ENCODE data around the gene TBXAS1. TPM values are rescaled to one million over a fixed set of nuclear protein-coding genes. Genes with fewer than 3 reads are reported as not detected.

TBXAS1 gene
- polyA plus RNA-seq, 2 of the 4 experiments (the other 2 are of a cell fraction), result 8.8 to 11.6 TPM

GRCh38 chr7:140031364-140031763 is 202.3 kb downstream of the TBXAS1 start (continued):
- TF ChIP-seq HMGXB4 (CRISPR knock-in tag; IDR thresholded peaks at IDR 0.05; ENCODE audit: borderline replicate concordance) (no peak), JUN (IDR thresholded peaks at IDR 0.05) (no peak), TFCP2L1 (CRISPR knock-in tag; IDR thresholded peaks at IDR 0.05) (no peak), EHMT2 (IDR thresholded peaks at IDR 0.05; ENCODE audit: low read depth) (no peak), NR3C1 (IDR thresholded peaks at IDR 0.05) (no peak), CBX2 (IDR thresholded peaks at IDR 0.05; ENCODE audit: borderline replicate concordance, low read depth) (no peak), CEBPB (IDR thresholded peaks at IDR 0.05) (no peak), USF2 (IDR thresholded peaks at IDR 0.05) (no peak), RFX5 (IDR thresholded peaks at IDR 0.05) (no peak), HOXB5 (CRISPR knock-in tag; IDR thresholded peaks at IDR 0.05) (no peak), FOSL2 (IDR thresholded peaks at IDR 0.05) (no peak), FOSL2 (CRISPR knock-in tag; IDR thresholded peaks at IDR 0.05) (no peak), EHF (CRISPR knock-in tag; IDR thresholded peaks at IDR 0.05) (no peak)

GRCh38 chr7:140033036-140033435 is 204.0 kb downstream of the TBXAS1 start:
- H3K4me1 ChIP-seq, result peaks cover 15% of the 10 kb centered on the region
- ChIA-PET POLR2A (no interaction called here), CTCF (no interaction called here)
- H3K27ac ChIP-seq, result no peak overlapping the region
- TF ChIP-seq PHF8 (IDR thresholded peaks at IDR 0.05; ENCODE audit: borderline replicate concordance, low read depth), result no peak
- TF ChIP-seq NFE2L2 (conservative IDR thresholded peaks at IDR 0.05; ENCODE audit: low read length), result no peak
- FAIRE-seq, result no peak
- no peaks in the 10 kb centered on the region for H3K9me3 ChIP-seq
- no peak overlapping the region for H3K4me2 ChIP-seq
- 67% methylated on average over 8 of the region's 8 CpGs for WGBS (ENCODE audit: missing lambda C conversion rate)
- H3K4me3 ChIP-seq, result no peak overlapping the region
- DNase-seq (ENCODE audit: low read depth in 1 of 2, low spot score in 1 of 2), result no peak
- ATAC-seq, result no peak

GRCh38 chr7:140033779-140034363 is 204.8 kb downstream of the TBXAS1 start:
- Histone ChIP-seq H3K4me2 (no peak overlapping the region), H3K4me3 (no peak overlapping the region), H3K27ac (no peak overlapping the region), H3K9me3 (no peaks in the 10 kb centered on the region), H3K4me1 (peaks cover 15% of the 10 kb centered on the region)
- 92% methylated on average over 14 of the region's 14 CpGs for WGBS (ENCODE audit: missing lambda C conversion rate)
- FAIRE-seq (no peak), DNase-seq (ENCODE audit: low read depth in 1 of 2, low spot score in 1 of 2) (no peak), ATAC-seq (no peak)
- no peak for TF ChIP-seq FOXS1 (CRISPR knock-in tag; IDR thresholded peaks at IDR 0.05)
- no peak for TF ChIP-seq EP300 (IDR thresholded peaks at IDR 0.05)
- no peak for TF ChIP-seq PBX3 (IDR thresholded peaks at IDR 0.05)
- no peak for TF ChIP-seq EHF (CRISPR knock-in tag; IDR thresholded peaks at IDR 0.05)
- no peak for TF ChIP-seq HOXB13 (CRISPR knock-in tag; IDR thresholded peaks at IDR 0.05; ENCODE audit: low read depth)
- no peak for TF ChIP-seq MYC (IDR thresholded peaks at IDR 0.05; ENCODE audit: borderline replicate concordance, low read length)
- TF ChIP-seq RARB (CRISPR knock-in tag; IDR thresholded peaks at IDR 0.05), result no peak
- no peak for TF ChIP-seq TFCP2L1 (CRISPR knock-in tag; IDR thresholded peaks at IDR 0.05)
- POLR2A ChIA-PET, result no interaction called here
- CTCF ChIA-PET, result interaction anchor here (0.8 to 1.6 kb wide), 2 partner anchors 28 to 292 kb away, joined by 3 to 4 read pairs; no protein-coding TSS in a partner anchor
